ENCODE results near the gene GFY.
"Not testable (repeated sequence)": the region's sequence is repeated elsewhere in the genome, so short reads cannot be mapped to it uniquely, and the experiment has no call there.

GFY gene

GRCh38 chr19:49442771-49443365 lies 17.7 kb downstream of the GFY start:
- peak; percentile 39 for DNase-seq (ENCODE audit: low spot score)
- no peak for FAIRE-seq

- DNase-seq (ENCODE audit: low spot score) (peak; percentile 78), FAIRE-seq (no peak)
Observed at GRCh38 chr19:49443366-49444099, 18.3 kb downstream of the GFY start.

GRCh38 chr19:49444100-49444700 lies 19.0 kb downstream of the GFY start:
- DNase-seq (ENCODE audit: low spot score); FAIRE-seq: not testable (repeated sequence)

- no peak for FAIRE-seq
- DNase-seq (ENCODE audit: low spot score) = no peak
Observed at GRCh38 chr19:49445997-49446396, 20.8 kb downstream of the GFY start.

GRCh38 chr19:49447485-49448431 lies 22.6 kb downstream of the GFY start:
- no peak for DNase-seq (ENCODE audit: low spot score)
- FAIRE-seq = no peak

GRCh38 chr19:49448432-49448786 lies 23.2 kb downstream of the GFY start:
- FAIRE-seq (no peak), DNase-seq (ENCODE audit: low spot score) (no peak)

- DNase-seq (ENCODE audit: low spot score) (no peak), FAIRE-seq (no peak)
Observed at GRCh38 chr19:49450405-49450804, 25.2 kb downstream of the GFY start.

- FAIRE-seq = peak; percentile 89
Observed at GRCh38 chr19:49451430-49452181, 26.4 kb downstream of the GFY start, which contains the start of gene PIH1D1. Gene PIH1D1, minus strand, starts transcription at chr19:49451814. Its CDS starts 240 bp downstream, at chr19:49451574.

GRCh38 chr19:49453013-49453756 lies 28.0 kb downstream of the GFY start, which contains the start of gene ALDH16A1:
Gene ALDH16A1, plus strand, starts transcription at chr19:49453225. Its CDS starts 107 bp downstream, at chr19:49453332.
- FAIRE-seq = peak; percentile 47

More at GRCh38 chr19:49451430-49452181, 26.4 kb downstream of the GFY start, which contains the start of gene PIH1D1:
- DNase-seq (ENCODE audit: low spot score) = peak; percentile 98

GRCh38 chr19:49453757-49454240 lies 28.6 kb downstream of the GFY start:
- DNase-seq (ENCODE audit: low spot score) (no peak), FAIRE-seq (no peak)

More at GRCh38 chr19:49453013-49453756, 28.0 kb downstream of the GFY start, which contains the start of gene ALDH16A1:
- DNase-seq (ENCODE audit: low spot score) = peak; percentile 88

- DNase-seq (ENCODE audit: low spot score) = no peak
- FAIRE-seq = no peak
Observed at GRCh38 chr19:49455773-49456172, 30.6 kb downstream of the GFY start.

- DNase-seq (ENCODE audit: low spot score) (no peak), FAIRE-seq (no peak)
Observed at GRCh38 chr19:49456326-49456725, 31.1 kb downstream of the GFY start.

GRCh38 chr19:49458567-49458903 lies 33.3 kb downstream of the GFY start:
- DNase-seq (ENCODE audit: low spot score) (no peak), FAIRE-seq (no peak)

- DNase-seq (ENCODE audit: low spot score) (no peak), FAIRE-seq (no peak)
Observed at GRCh38 chr19:49459388-49459787, 34.2 kb downstream of the GFY start.

GRCh38 chr19:49461130-49461529 lies 35.9 kb downstream of the GFY start:
- not testable (repeated sequence) for DNase-seq (ENCODE audit: low spot score); FAIRE-seq

- DNase-seq (ENCODE audit: low spot score) (no peak), FAIRE-seq (no peak)
Observed at GRCh38 chr19:49461656-49462055, 36.5 kb downstream of the GFY start.

- no peak for FAIRE-seq
Observed at GRCh38 chr19:49462492-49462891, 37.3 kb downstream of the GFY start.

GRCh38 chr19:49463960-49464740 lies 39.0 kb downstream of the GFY start:
- DNase-seq (ENCODE audit: low spot score) (no peak), FAIRE-seq (no peak)

More at GRCh38 chr19:49462492-49462891, 37.3 kb downstream of the GFY start:
- DNase-seq (ENCODE audit: low spot score) = no peak

GRCh38 chr19:49465371-49465770 lies 40.2 kb downstream of the GFY start:
- FAIRE-seq (no peak), DNase-seq (ENCODE audit: low spot score) (no peak)

Measured in RCC 7860 (cell line).